HEK293 (cell line): ENCODE measurements around the gene SUN5.

Experiments
- CTCF ChIA-PET: fragments of 350-600 bp; formaldehyde crosslinking; extraction: SDS; loops from one replicate; lab custom pipeline; 2021; ENCODE audit warnings: antibody characterized with exemption; lab: Yijun Ruan, JAX
- POLR2A ChIA-PET: fragments of 300-600 bp; formaldehyde crosslinking; extraction: SDS; loops from one replicate; lab custom pipeline; 2020; ENCODE audit warnings: antibody characterized with exemption, inconsistent platforms; lab: Yijun Ruan, JAX
- H3K27ac ChIP-seq: fragments of 200-500 bp; sonication (Bioruptor generic); 2 replicates; pipeline ENCODE4 v1.5.1; 2014; ENCODE audit warnings: low read depth, low read length, control low read depth, inconsistent platforms; ENCODE audit errors: extremely low read depth
- H3K36me3 ChIP-seq, 2 experiments: fragments of 200-500 bp in 1 of 2; sonication (Bioruptor generic) in 1 of 2; 1 replicate in 1 of 2; 2 replicates in 1 of 2; pipeline ENCODE4 v1.5.1; 2014 to 2017; ENCODE audit warnings: inconsistent platforms in 2 of 2, low read length in 2 of 2; ENCODE audit not compliant: control insufficient read depth in 2 of 2, insufficient read depth in 1 of 2
- H3K4me1 ChIP-seq: fragments of 200-500 bp; sonication (Bioruptor generic); 2 replicates; pipeline ENCODE4 v1.5.1; 2014; ENCODE audit warnings: mild to moderate bottlenecking, low read length, inconsistent platforms; ENCODE audit not compliant: control insufficient read depth, insufficient read depth
- H3K4me3 ChIP-seq: 2 replicates; pipeline ENCODE4 v1.5.1; 2011; ENCODE audit warnings: low read depth, mild to moderate bottlenecking, control low read depth, low read length, moderate library complexity
- H3K9me3 ChIP-seq: fragments of 200-500 bp; sonication (Bioruptor generic); 2 replicates; pipeline ENCODE4 v1.5.1; 2014; ENCODE audit warnings: low read depth, low read length, inconsistent platforms; ENCODE audit not compliant: control insufficient read depth, insufficient read depth
- BCL11A ChIP-seq: fragments of 450-650 bp; formaldehyde crosslinking; IDR thresholded peaks from 2 replicates; pipeline ENCODE4 v1.5.1; 2016; ENCODE audit warnings: low read depth, missing biosample characterization, missing genetic modification characterization
- FEZF1 ChIP-seq: fragments of 450-650 bp; formaldehyde crosslinking; IDR thresholded peaks from 2 replicates; pipeline ENCODE4 v1.5.1; 2016; ENCODE audit warnings: missing biosample characterization, missing genetic modification characterization
- GLI2 ChIP-seq: fragments of 450-650 bp; formaldehyde crosslinking; IDR thresholded peaks from 2 replicates; pipeline ENCODE4; 2017; ENCODE audit warnings: missing biosample characterization, missing genetic modification characterization, low read depth, borderline replicate concordance
- HOXD13 ChIP-seq: sonication (generic); formaldehyde crosslinking; IDR thresholded peaks from 2 replicates; pipeline ENCODE4 v1.8.0; 2022; ENCODE audit warnings: missing genetic modification reagents, borderline replicate concordance
- KLF16 ChIP-seq: fragments of 450-650 bp; formaldehyde crosslinking; IDR thresholded peaks from 2 replicates; pipeline ENCODE4 v1.5.1; 2017; ENCODE audit warnings: missing biosample characterization, missing genetic modification characterization
- PRDM1 ChIP-seq: fragments of 450-650 bp; formaldehyde crosslinking; IDR thresholded peaks from 2 replicates; pipeline ENCODE4; 2016; ENCODE audit warnings: missing biosample characterization, missing genetic modification characterization
- REPIN1 ChIP-seq: fragments of 450-650 bp; formaldehyde crosslinking; IDR thresholded peaks from 2 replicates; pipeline ENCODE4 v1.5.1; 2017; ENCODE audit warnings: missing biosample characterization, missing genetic modification characterization, low read depth
- SALL2 ChIP-seq: fragments of 450-650 bp; formaldehyde crosslinking; IDR thresholded peaks from 2 replicates; pipeline ENCODE4 v1.5.0; 2017; ENCODE audit warnings: missing biosample characterization, mild to moderate bottlenecking, missing genetic modification characterization, borderline replicate concordance
- SP2 ChIP-seq: fragments of 450-650 bp; formaldehyde crosslinking; IDR thresholded peaks from 2 replicates; pipeline ENCODE4 v1.5.1; 2016; ENCODE audit warnings: missing biosample characterization, missing genetic modification characterization
- YY1 ChIP-seq: fragments of 450-650 bp; formaldehyde crosslinking; IDR thresholded peaks from 2 replicates; pipeline ENCODE4 v1.5.1; 2018; ENCODE audit warnings: missing biosample characterization, missing genetic modification characterization
- ZBTB1 ChIP-seq: fragments of 450-650 bp; formaldehyde crosslinking; IDR thresholded peaks from 2 replicates; pipeline ENCODE4 v1.5.1; 2016; ENCODE audit warnings: missing biosample characterization, missing genetic modification characterization
- ZBTB10 ChIP-seq: fragments of 450-650 bp; formaldehyde crosslinking; IDR thresholded peaks from 2 replicates; pipeline ENCODE4 v1.5.1; 2016; ENCODE audit warnings: missing biosample characterization, missing genetic modification characterization
- ZBTB17 ChIP-seq: fragments of 450-650 bp; formaldehyde crosslinking; IDR thresholded peaks from 2 replicates; pipeline ENCODE4 v1.5.1; 2016; ENCODE audit warnings: missing biosample characterization, missing genetic modification characterization
- ZBTB20 ChIP-seq: fragments of 450-650 bp; formaldehyde crosslinking; IDR thresholded peaks from 2 replicates; pipeline ENCODE4 v1.5.1; 2016; ENCODE audit warnings: missing biosample characterization, missing genetic modification characterization
- ZFP37 ChIP-seq: fragments of 450-650 bp; formaldehyde crosslinking; IDR thresholded peaks from 2 replicates; pipeline ENCODE4 v1.5.1; 2016; ENCODE audit warnings: missing biosample characterization, missing genetic modification characterization
- ZIC2 ChIP-seq: fragments of 450-650 bp; formaldehyde crosslinking; IDR thresholded peaks from 2 replicates; pipeline ENCODE4 v1.5.1; 2016; ENCODE audit warnings: missing biosample characterization, missing genetic modification characterization
- ZNF121 ChIP-seq: fragments of 450-650 bp; formaldehyde crosslinking; IDR thresholded peaks from 2 replicates; pipeline ENCODE4 v1.5.1; 2016; ENCODE audit warnings: missing biosample characterization, missing genetic modification characterization
- ZNF157 ChIP-seq: fragments of 450-650 bp; formaldehyde crosslinking; IDR thresholded peaks from 2 replicates; pipeline ENCODE4 v1.5.1; 2016; ENCODE audit warnings: missing biosample characterization, missing genetic modification characterization
- ZNF174 ChIP-seq: fragments of 450-650 bp; formaldehyde crosslinking; IDR thresholded peaks from 2 replicates; pipeline ENCODE4 v1.5.0; 2017; ENCODE audit warnings: missing biosample characterization, mild to moderate bottlenecking, missing genetic modification characterization
- ZNF202 ChIP-seq: fragments of 450-650 bp; formaldehyde crosslinking; IDR thresholded peaks from 2 replicates; pipeline ENCODE4 v1.5.1; 2016; ENCODE audit warnings: missing biosample characterization, missing genetic modification characterization, borderline replicate concordance
- ZNF211 ChIP-seq: fragments of 450-650 bp; formaldehyde crosslinking; IDR thresholded peaks from 2 replicates; pipeline ENCODE4 v1.5.1; 2016; ENCODE audit warnings: low read depth, missing biosample characterization, missing genetic modification characterization
- ZNF266 ChIP-seq: fragments of 450-650 bp; formaldehyde crosslinking; IDR thresholded peaks from 2 replicates; pipeline ENCODE4 v1.5.1; 2016; ENCODE audit warnings: missing biosample characterization, missing genetic modification characterization, low read depth
- ZNF341 ChIP-seq: fragments of 450-650 bp; formaldehyde crosslinking; IDR thresholded peaks from 2 replicates; pipeline ENCODE4; 2016; ENCODE audit warnings: low read depth, missing biosample characterization, missing genetic modification characterization
- ZNF354C ChIP-seq: fragments of 450-650 bp; formaldehyde crosslinking; IDR thresholded peaks from 2 replicates; pipeline ENCODE4 v1.5.1; 2016; ENCODE audit warnings: missing biosample characterization, missing genetic modification characterization, low read depth, borderline replicate concordance
- ZNF423 ChIP-seq: fragments of 450-650 bp; formaldehyde crosslinking; IDR thresholded peaks from 2 replicates; pipeline ENCODE4 v1.5.1; 2016; ENCODE audit warnings: missing biosample characterization, missing genetic modification characterization
- ZNF544 ChIP-seq: fragments of 450-650 bp; formaldehyde crosslinking; IDR thresholded peaks from 2 replicates; pipeline ENCODE4 v1.5.0; 2017; ENCODE audit warnings: missing biosample characterization, missing genetic modification characterization
- ZNF585B ChIP-seq: fragments of 450-650 bp; formaldehyde crosslinking; IDR thresholded peaks from 2 replicates; pipeline ENCODE4 v1.5.1; 2016; ENCODE audit warnings: missing biosample characterization, missing genetic modification characterization
- ZNF623 ChIP-seq: fragments of 450-650 bp; formaldehyde crosslinking; IDR thresholded peaks from 2 replicates; pipeline ENCODE4 v1.5.1; 2016; ENCODE audit warnings: missing biosample characterization, missing genetic modification characterization
- ZNF658 ChIP-seq: fragments of 450-650 bp; formaldehyde crosslinking; IDR thresholded peaks from 2 replicates; pipeline ENCODE4; 2016; ENCODE audit warnings: missing biosample characterization, missing genetic modification characterization
- ZNF677 ChIP-seq: fragments of 450-650 bp; IDR thresholded peaks from 2 replicates; pipeline ENCODE4 v1.5.0; 2018; ENCODE audit warnings: missing biosample characterization, mild to moderate bottlenecking, missing genetic modification characterization, moderate library complexity
- ZSCAN4 ChIP-seq: fragments of 450-650 bp; formaldehyde crosslinking; IDR thresholded peaks from 2 replicates; pipeline ENCODE4 v1.5.1; 2017; ENCODE audit warnings: missing biosample characterization, missing genetic modification characterization
- TF ChIP-seq, protein P1 (sequence below): fragments of 450-650 bp; formaldehyde crosslinking; IDR thresholded peaks from 2 replicates; pipeline ENCODE4 v1.5.1; 2016; ENCODE audit warnings: missing biosample characterization, missing genetic modification characterization

Gene SUN5

DNA sequence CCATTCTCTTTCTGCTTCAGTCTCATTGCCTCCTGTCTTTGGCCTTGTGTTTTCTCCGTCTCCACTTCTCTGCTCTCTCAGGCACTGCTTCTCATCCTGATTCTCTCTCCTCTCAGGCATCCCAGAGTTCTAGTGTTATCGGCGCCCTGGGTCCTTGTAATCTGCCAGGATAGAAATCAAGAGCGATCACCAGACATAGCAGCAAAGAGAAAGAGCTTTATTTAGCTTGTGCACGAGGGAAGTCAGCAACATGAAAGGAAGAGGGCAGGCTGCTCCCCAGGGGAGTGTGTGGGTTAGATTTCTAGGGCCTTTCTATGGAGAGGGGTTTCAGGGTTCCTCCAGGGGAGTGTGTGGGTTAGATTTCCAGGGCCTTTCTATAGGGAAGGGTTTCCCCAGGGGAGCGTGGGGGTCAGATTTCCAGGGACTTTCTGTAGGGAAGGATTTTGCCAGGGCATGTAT, 32.5 kb downstream of the SUN5 start:
- H3K4me1 ChIP-seq = no peaks in the 10 kb centered on the region
- no peak overlapping the region for H3K27ac ChIP-seq
- ChIA-PET CTCF (no interaction called here), POLR2A (no interaction called here)
- H3K36me3 ChIP-seq = no peaks in the 10 kb centered on the region
- no peak overlapping the region for H3K4me3 ChIP-seq
- H3K9me3 ChIP-seq = no peaks in the 10 kb centered on the region
- 0 out of 2 replicates have a peak, but pooled peaks have one; percentile 17 for TF ChIP-seq PRDM1 (tag by site-specific recombination)
- TF ChIP-seq HOXD13 (CRISPR knock-in tag) = no peak
- no peak for TF ChIP-seq GLI2
- no peak for TF ChIP-seq ZBTB10
- TF ChIP-seq ZNF157 = no peak
- TF ChIP-seq ZNF354C (tag by site-specific recombination) = no peak
- TF ChIP-seq ZNF211 (tag by site-specific recombination) = no peak
- no peak for TF ChIP-seq ZNF623 (tag by site-specific recombination)
- TF ChIP-seq ZNF585B (tag by site-specific recombination) = no peak
- TF ChIP-seq SALL2 = no peak
- TF ChIP-seq ZNF658 (tag by site-specific recombination) = no peak
- TF ChIP-seq ZNF121 (tag by site-specific recombination) = no peak
- TF ChIP-seq ZFP37 (tag by site-specific recombination) = no peak
- peak; percentile 79 for TF ChIP-seq ZBTB17 (tag by site-specific recombination)
- 0 out of 2 replicates have a peak, but pooled peaks have one; percentile 11 for TF ChIP-seq ZIC2 (tag by site-specific recombination)
- TF ChIP-seq ZBTB20 (tag by site-specific recombination) = no peak

GRCh38 chr20:32970973-32971300, 33.3 kb downstream of the SUN5 start:
- POLR2A ChIA-PET = no interaction called here
- H3K36me3 ChIP-seq = no peaks in the 10 kb centered on the region
- no peaks in the 10 kb centered on the region for H3K4me1 ChIP-seq
- H3K4me3 ChIP-seq = no peak overlapping the region
- CTCF ChIA-PET = no interaction called here
- H3K9me3 ChIP-seq = no peaks in the 10 kb centered on the region
- no peak overlapping the region for H3K27ac ChIP-seq
- TF ChIP-seq, protein P1, sequence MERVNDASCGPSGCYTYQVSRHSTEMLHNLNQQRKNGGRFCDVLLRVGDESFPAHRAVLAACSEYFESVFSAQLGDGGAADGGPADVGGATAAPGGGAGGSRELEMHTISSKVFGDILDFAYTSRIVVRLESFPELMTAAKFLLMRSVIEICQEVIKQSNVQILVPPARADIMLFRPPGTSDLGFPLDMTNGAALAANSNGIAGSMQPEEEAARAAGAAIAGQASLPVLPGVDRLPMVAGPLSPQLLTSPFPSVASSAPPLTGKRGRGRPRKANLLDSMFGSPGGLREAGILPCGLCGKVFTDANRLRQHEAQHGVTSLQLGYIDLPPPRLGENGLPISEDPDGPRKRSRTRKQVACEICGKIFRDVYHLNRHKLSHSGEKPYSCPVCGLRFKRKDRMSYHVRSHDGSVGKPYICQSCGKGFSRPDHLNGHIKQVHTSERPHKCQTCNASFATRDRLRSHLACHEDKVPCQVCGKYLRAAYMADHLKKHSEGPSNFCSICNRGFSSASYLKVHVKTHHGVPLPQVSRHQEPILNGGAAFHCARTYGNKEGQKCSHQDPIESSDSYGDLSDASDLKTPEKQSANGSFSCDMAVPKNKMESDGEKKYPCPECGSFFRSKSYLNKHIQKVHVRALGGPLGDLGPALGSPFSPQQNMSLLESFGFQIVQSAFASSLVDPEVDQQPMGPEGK (tag by site-specific recombination) = no peak
- TF ChIP-seq ZNF174 (tag by site-specific recombination) = no peak
- no peak for TF ChIP-seq KLF16 (tag by site-specific recombination)
- no peak for TF ChIP-seq ZNF423
- no peak for TF ChIP-seq ZSCAN4 (tag by site-specific recombination)
- TF ChIP-seq ZNF202 (tag by site-specific recombination) = no peak
- no peak for TF ChIP-seq ZNF677 (tag by site-specific recombination)
- no peak for TF ChIP-seq ZNF341 (tag by site-specific recombination)
- TF ChIP-seq ZBTB1 (tag by site-specific recombination) = no peak
- no peak for TF ChIP-seq YY1
- TF ChIP-seq SP2 (tag by site-specific recombination) = no peak
- TF ChIP-seq FEZF1 (tag by site-specific recombination) = no peak
- no peak for TF ChIP-seq BCL11A (tag by site-specific recombination)
- TF ChIP-seq ZNF266 (tag by site-specific recombination) = no peak
- no peak for TF ChIP-seq REPIN1 (tag by site-specific recombination)
- TF ChIP-seq ZNF544 (tag by site-specific recombination) = no peak
